Effector CD4-positive, alpha-beta T cell (primary cell): Measurements from ENCODE around the gene CD300H.
"Not testable (repeated sequence)": the region's sequence is repeated elsewhere in the genome, so short reads cannot be mapped to it uniquely, and the experiment has no call there.

Source experiments
- DNase-seq: peaks from one replicate; pipeline ENCODE4 v3.0.0-alpha.2; 2020

The CD300H gene

DNA sequence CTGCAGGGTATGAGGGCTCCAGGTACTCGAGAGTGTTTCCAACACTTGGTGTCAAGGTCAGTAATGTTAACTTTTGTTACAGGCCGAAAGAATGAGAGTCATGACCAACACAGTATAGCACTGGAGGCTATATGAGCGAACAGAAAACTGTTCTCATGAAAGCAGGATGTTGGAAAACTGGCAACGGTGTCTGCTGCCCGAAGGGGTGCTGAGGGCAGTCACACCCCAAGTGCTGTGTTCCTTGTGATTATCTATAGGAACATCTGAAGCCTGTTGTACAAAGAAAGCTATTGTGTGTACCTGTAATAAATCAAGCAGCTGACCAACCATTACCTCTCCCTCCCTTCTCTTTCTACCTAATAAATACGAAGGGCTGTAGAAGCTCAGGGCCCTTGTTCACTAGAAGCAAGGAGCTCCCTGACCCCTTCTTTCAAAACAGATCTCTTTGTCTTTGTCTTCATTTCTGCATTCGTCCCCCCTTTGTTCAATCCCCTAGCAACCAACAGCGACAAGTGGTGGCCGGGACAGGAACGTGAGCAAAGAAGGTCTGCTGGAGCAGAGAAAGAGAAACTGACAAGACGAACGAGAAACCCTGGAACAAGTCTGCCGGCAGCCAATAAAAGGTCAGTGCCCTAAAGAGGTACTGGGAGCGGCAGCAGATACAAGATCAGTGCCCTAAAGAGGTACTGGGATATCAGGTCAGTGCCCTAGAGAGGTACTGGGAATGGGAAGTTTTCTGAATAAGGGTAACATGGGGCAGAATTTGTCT is 17.2 kb upstream of the CD300H start:
- no peak for DNase-seq

GRCh38 chr17:74582633-74583032 is 15.3 kb upstream of the CD300H start:
- DNase-seq, result no peak

DNA sequence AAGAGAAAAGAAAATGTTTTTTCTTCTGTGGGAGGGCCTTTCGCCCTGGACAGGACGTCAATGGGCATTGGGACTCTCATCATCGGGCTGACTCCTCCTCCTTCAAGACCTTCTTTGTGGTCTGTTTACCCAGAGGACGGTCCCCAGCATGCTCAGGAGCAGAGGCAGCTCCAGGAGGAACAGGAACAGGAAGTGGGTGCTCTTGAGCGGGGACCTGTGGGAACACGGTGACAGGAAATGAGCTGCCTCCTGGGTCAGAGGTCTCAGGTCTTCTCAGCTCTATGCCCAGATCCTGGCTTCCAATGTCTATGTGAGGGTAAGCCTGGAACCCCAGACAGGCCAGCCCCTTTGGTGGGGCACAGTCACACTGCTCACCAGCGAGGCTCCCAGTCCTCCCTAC is 12.6 kb upstream of the CD300H start:
- DNase-seq, result no peak

DNA sequence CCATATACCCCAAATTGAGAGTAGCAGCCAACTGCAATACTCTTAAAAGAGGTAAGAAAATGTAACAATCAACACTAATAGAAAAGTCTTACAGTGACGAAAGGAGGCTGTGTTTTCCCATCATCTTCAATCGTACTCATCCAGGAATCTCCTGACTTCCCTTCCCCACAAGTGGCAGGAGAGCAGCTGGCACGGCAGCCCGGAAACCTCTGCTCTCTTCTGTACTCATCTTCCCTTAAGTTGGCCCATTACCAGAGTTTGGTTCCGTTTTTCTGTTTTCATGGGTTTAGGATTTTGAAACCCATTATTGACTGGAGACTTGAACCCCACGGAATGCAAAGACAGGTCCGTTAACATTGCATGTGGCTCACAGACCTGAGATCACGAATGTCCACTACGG is 11.7 kb upstream of the CD300H start:
- no peak for DNase-seq

DNA sequence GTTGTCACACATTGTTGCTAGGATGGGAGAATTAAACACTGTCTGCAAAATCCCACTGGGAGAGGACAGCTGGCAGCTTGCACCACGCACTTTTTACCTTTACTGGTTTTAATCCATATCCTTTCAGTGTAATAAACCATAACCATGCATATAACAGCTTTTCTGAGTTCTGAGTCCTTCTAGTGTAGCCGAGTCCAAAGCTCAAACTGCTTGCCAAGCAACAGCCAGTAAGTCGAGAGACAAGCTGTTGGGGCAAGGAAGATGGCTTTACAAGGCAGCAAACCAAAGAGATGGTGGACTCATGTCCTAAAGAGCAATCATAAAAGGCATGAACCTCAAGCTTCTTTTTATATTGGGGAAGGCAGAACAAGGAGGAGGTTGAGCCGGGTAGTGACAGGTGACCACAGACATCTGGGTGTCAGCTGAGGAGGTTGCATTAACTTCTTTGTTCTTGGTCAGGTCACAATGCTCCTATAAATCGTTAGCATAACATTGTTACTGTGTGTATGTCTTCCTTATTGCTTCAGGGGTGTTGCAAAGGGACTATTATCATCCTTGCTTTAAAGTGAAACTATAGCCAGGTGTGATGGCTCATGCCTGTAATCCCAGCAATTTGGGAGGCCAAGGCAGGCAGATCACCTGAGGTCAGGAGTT is 7.3 kb upstream of the CD300H start:
- no peak for DNase-seq

DNA sequence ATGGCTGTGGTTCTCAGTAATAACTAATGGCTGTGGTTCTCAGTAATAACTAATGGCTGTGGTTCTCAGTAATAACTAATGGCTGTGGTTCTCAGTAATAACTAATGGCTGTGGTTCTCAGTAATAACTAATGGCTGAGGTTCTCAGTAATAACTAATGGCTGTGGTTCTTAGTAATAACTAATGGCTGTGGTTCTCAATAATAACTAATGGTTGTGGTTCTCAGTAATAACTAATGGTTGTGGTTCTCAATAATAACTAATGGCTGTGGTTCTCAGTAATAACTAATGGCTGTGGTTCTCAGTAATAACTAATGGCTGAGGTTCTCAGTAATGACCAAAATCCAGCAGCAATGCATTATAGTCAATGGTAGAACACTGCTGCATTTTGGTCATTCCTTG is 6.3 kb upstream of the CD300H start:
- DNase-seq, result not testable (repeated sequence)

DNA sequence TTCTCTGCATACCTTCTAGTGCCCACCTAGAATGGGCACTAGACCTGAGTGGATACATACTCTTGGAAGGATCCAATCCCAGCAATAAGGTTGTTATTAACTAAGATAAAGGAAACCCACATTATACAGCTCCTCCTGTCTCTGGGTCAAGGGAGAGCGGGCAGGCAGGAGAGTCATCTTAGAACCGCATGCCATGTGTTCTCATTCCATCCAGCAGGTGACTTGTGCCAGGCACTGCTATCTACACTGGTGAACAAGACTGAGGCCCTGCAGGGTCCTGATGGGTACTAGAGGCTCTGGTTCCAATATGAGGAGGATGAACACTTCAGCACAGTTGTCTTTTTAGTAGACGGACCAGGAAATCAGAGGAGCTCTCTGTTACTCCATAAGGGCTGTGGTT is 5.9 kb upstream of the CD300H start:
- DNase-seq, result no peak

GRCh38 chr17:74571621-74572270 is 4.4 kb upstream of the CD300H start:
- DNase-seq, result no peak

- no peak for DNase-seq
Measured at GRCh38 chr17:74569020-74570003, 2.0 kb upstream of the CD300H start.

DNA sequence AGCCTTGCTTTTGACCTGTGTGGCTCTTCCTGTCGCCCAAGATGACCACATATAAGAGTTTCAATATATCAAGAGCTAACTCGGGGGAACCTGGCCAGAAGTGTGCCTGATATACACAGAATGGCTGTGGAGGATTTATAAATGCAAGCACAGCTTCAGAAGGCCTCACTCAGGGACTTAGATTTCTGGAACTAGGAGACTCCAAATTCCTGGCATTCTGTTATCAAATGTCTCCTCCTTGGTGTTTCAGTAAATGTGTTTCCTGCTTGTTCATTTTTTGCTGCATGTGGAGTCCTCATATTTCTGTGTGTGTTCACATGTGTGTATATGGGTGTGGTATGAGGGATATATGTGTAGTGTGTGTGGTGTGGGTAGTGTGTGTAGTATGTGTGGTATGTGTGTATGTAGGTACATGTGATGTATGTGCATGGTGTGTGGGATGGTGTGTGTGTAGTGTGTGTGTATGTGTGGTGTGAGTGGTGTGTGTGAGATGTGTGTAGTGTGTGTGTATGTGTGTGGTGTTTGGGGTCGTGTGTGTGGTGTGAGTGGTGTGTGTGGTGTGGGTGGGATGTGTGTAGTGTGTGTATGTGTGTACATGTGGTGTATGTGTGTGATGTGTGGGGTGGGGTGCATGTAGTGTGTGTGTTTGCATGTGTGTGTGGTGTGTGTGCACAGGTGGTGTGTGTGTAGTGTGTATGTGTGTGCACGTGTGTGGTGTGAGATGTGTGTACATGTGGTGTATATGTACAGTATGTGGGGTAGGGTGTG is 981 bp upstream of the CD300H start:
- DNase-seq, result no peak

GRCh38 chr17:74566132-74566753 is 1.1 kb downstream of the CD300H start:
- DNase-seq, result no peak

DNA sequence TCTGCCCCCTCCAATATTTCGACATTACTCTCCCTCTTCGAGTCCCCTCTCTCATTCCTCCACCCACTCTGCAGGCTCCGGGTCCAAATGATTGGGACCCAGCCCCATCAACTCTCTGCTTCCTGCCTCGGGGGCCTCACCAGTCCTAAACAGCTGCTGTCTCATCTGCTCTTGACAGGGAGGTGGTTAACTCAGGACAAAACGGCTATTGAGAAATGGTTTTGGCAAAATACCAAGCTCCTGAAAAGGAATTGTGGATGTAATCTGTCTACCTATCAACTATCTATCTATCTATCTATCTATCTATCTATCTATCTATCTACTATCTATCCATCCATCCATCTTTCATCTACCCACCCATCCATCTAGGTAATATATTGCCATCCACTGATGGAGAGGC is 2.2 kb downstream of the CD300H start:
- DNase-seq, result no peak

GRCh38 chr17:74563358-74563757 is 4.0 kb downstream of the CD300H start:
- no peak for DNase-seq

DNA sequence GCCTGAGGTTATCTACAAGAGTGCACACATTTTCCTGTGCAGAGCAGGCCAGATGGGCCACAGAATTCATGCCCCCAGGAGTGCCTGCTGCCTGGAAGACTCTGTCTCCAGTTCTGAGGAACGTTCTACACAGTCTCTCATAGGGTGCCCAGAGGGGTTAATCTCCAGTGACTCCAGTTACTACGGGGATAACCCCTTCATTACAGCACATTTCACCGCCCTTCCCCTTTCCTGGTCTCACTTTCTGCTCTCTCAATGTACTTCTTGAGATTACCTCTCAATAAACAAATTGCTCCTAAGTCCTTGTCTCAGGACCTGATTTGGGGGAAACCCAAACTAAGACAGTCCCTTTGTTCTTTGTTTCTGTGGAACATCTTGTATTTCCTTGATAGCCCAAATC is 5.7 kb downstream of the CD300H start:
- no peak for DNase-seq

GRCh38 chr17:74558882-74559519 is 8.3 kb downstream of the CD300H start:
- no peak for DNase-seq

DNA sequence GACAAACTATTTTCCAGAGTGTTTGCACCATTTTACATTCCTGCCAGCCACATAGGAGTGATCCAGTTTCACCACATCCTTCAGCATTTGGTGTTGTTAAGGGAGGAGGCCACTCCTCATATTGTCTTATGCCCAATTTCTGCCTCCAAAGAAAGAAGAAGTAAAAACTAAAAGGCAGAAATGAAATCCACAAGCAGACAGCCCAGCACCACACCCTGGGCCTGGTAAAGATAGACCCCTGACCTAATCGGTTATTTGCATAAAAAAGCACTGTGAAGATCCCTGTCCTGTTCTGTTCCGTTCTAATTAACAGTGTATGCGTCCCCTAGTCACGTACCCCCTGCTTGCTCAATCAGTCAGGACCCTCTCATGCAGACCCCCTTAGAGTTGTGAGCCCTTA is 8.9 kb downstream of the CD300H start:
- DNase-seq, result not testable (repeated sequence)

DNA sequence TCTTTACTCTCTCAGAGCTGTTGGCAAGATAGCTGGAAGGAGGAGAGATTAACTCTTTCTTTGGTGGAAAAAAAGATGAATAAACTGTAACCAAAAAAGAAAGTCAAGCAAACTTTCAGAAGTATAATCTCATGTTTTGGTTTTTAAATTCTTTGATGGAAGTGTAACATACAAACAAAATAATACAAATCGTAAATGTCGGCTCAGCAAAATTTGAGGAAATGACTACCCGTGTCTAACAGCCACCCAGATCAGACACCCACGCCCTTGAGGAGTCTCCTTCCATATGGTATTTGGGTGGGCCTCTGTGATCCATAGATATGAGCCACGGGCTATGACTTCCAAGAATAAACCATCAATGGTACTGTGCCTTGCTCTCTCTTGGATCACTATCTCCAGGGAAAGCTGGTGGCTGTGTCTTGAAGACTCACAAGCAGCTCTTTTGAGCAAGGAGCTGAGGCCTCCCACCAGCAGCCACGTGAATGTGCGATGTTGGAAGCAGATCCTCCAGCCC is 11.8 kb downstream of the CD300H start:
- DNase-seq, result no peak

DNA sequence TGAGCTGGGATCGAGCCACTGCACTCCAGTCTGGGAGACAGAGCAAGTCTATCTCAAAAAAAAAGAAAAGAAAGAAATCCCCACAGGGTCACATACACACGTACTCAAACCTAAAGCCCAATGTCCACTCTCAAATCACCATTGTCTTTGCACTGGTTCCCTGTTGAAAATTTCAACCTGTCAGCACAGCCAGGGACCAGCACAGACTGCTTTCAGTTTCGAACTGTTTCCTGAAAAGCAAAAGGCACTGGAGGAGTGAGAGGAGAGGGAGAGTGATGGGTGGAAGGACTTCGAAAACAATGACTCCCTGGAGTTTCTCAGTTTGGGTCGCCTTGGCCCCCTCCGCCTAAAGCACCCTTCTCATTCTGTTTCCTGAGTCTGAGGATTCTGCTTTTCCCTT is 12.4 kb downstream of the CD300H start:
- no peak for DNase-seq

GRCh38 chr17:74552037-74552436 is 15.3 kb downstream of the CD300H start:
- DNase-seq, result no peak

DNA sequence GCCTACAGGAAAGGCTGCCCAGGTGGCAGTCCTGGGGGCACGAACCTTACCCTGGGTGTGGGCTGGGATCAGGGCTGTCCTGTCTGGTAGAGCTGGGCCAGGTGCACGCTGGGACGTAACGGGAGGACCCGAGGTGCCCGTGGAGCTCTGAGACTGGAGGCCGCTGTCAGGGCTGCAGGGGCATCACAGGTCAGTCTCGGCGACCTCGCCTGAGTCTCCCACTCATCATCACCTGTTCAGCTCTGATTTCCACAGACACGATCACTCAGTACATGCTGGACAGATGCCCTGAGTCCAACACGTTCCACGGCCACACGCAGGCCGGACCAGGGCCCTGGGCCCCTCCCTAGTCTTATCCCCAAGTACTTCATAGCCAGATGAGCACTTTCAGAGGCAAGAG is 16.7 kb downstream of the CD300H start:
- no peak for DNase-seq

DNA sequence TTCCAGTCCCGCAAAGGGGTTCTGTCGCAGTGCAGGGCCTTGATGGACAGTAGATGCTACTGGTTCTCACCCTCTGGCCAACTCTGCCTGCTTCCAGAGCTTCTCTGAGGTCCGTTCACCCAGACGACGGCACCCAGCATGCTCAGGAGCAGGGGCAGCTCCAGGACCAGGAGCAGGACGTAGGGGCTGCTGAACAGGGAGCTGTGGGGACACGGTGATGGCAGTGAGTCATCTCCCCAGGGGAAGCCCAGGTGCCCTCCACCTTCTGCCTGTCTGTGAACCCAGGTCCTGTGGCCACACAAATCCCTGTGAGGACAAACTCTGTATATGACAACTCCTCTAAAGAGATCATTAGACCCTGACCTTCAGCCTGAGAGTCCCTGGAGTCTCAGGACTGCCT is 18.0 kb downstream of the CD300H start:
- no peak for DNase-seq
